Measurements from ENCODE around the gene ATP6V1A. TPM values are rescaled to one million over a fixed set of nuclear protein-coding genes. Genes with fewer than 3 reads are reported as not detected.

The ATP6V1A gene
- total RNA-seq, 1 donor from 2014 or later: 46.6 TPM

Other genes with a start within 250 kb of the ATP6V1A start
- 14.8 and 18.2 TPM in 2 replicates for gene SPICE1, start 231.9 kb upstream of the ATP6V1A start, total RNA-seq
- 28.2 and 29.9 TPM in 2 replicates for gene SIDT1, start 214.5 kb upstream of the ATP6V1A start, total RNA-seq
- gene USF3, start 50.4 kb upstream of the ATP6V1A start, total RNA-seq: 19.7 and 20.1 TPM in 2 replicates
- 96.3 and 108 TPM in 2 replicates for gene NAA50, start 786 bp upstream of the ATP6V1A start, total RNA-seq
- gene GRAMD1C, start 91.8 kb downstream of the ATP6V1A start, total RNA-seq: 0.51 and 0.59 TPM in 2 replicates
- 1.8 TPM in 2 replicates for gene ZDHHC23, start 201.0 kb downstream of the ATP6V1A start, total RNA-seq